H4 (cell line): Measurements from ENCODE around the gene PGGT1B. TPM values are rescaled to one million over a fixed set of nuclear protein-coding genes. Genes with fewer than 3 reads are reported as not detected.

Experiments used
- DNase-seq: peaks from one replicate; pipeline ENCODE4 v3.0.0-alpha.2; 2015; ENCODE audit warnings: low spot score
- total RNA-seq: library from RNA; depleted of rRNA; stranded (reverse); fragments of >200 nt; shearing (Covaris generic); gene quantifications from 2 replicates; pipeline ENCODE4 v1.2.3, GENCODE V29; 2014; rRNA removed

The PGGT1B gene
- total RNA-seq, 1 experiment from 2014 or later = 13.6 TPM

- DNase-seq = no peak
Measured at GRCh38 chr5:115181757-115182156, 80.9 kb downstream of the PGGT1B start.

GRCh38 chr5:115180165-115180709 is 82.4 kb downstream of the PGGT1B start:
- DNase-seq = no peak

GRCh38 chr5:115179394-115180164 is 83.1 kb downstream of the PGGT1B start:
- no peak for DNase-seq

GRCh38 chr5:115179030-115179393 is 83.7 kb downstream of the PGGT1B start:
- DNase-seq = no peak

GRCh38 chr5:115170929-115171510 is 91.7 kb downstream of the PGGT1B start:
- DNase-seq = no peak

GRCh38 chr5:115170134-115170928 is 92.3 kb downstream of the PGGT1B start:
- no peak for DNase-seq

GRCh38 chr5:115169487-115170133 is 93.1 kb downstream of the PGGT1B start, which contains the start of gene TRIM36:
Gene TRIM36, minus strand, starts transcription at chr5:115169908. Its CDS starts 274 bp downstream, at chr5:115169634.
- peak; percentile 94 for DNase-seq

- no peak for DNase-seq
Measured at GRCh38 chr5:115168829-115169486, 93.7 kb downstream of the PGGT1B start.

GRCh38 chr5:115166744-115167393 is 95.8 kb downstream of the PGGT1B start:
- DNase-seq = no peak

GRCh38 chr5:115165790-115166189 is 96.9 kb downstream of the PGGT1B start:
- no peak for DNase-seq

GRCh38 chr5:115160975-115161475 is 101.7 kb downstream of the PGGT1B start:
- no peak for DNase-seq

Other genes with a start within 250 kb of the PGGT1B start
- 7.5 and 20.0 TPM in 2 replicates for gene TRIM36, start 93.0 kb downstream of the PGGT1B start, total RNA-seq
- 2.2 and 4.7 TPM in 2 replicates for gene CCDC112, start 33.8 kb upstream of the PGGT1B start, total RNA-seq